Measurements from ENCODE around the gene PSMD2. TPM values are rescaled to one million over a fixed set of nuclear protein-coding genes. Genes with fewer than 3 reads are reported as not detected.

PSMD2 gene
- total RNA-seq, 1 experiment from 2014 or later: 344 TPM

- H3K4me1 Mint-ChIP-seq: peaks cover 0 to 5% of the 10 kb centered on the region in 2 experiments; a peak in 1 of 4 replicates
- H3T11ph ChIP-seq (ENCODE audit: low read length): no peak overlapping the region
- no peak overlapping the region for H2BK12ac ChIP-seq (ENCODE audit: insufficient read length, low read depth, low read length)
- no peak overlapping the region for H3K14ac ChIP-seq (ENCODE audit: insufficient read depth, low read length)
- H3K27ac Mint-ChIP-seq: no peak overlapping the region; a peak in 1 of 7 replicates
- H4K91ac ChIP-seq (ENCODE audit: insufficient read length, low read depth, low read length): no peak overlapping the region
- no peak overlapping the region for H3K56ac ChIP-seq (ENCODE audit: insufficient read length, low read depth, low read length)
- no peak overlapping the region for H3K18ac ChIP-seq (ENCODE audit: insufficient read length, low read depth, low read length)
- DNase-seq: peak; percentile 86
- no peak overlapping the region for H3K9ac ChIP-seq (ENCODE audit: extremely low read depth, insufficient read length, low read length)
- H3K27ac ChIP-seq (ENCODE audit: insufficient read length, low read depth, low read length): no peak overlapping the region
- H4K5ac ChIP-seq (ENCODE audit: insufficient read length, low read depth, low read length): no peak overlapping the region
- H4K20me1 ChIP-seq (ENCODE audit: control insufficient read depth, insufficient read depth, insufficient read length): no peaks in the 10 kb centered on the region
- H3K9me3 ChIP-seq (ENCODE audit: control insufficient read depth, low read depth, low read length): no peaks in the 10 kb centered on the region
- peaks cover 12% of the 10 kb centered on the region for H3K27me3 Mint-ChIP-seq (ENCODE audit: low read depth)
- no peak overlapping the region for H2AK5ac ChIP-seq (ENCODE audit: insufficient read length, low read length)
- no peak overlapping the region for H3K4me2 ChIP-seq (ENCODE audit: insufficient read depth, insufficient read length, low read length)
- H2AFZ ChIP-seq (ENCODE audit: low read length): no peak overlapping the region
- no peak overlapping the region for H2BK5ac ChIP-seq (ENCODE audit: insufficient read length, low read length)
- no peaks in the 10 kb centered on the region; a peak in 1 of 7 replicates for H3K36me3 Mint-ChIP-seq (ENCODE audit: insufficient read depth in 1 of 3, low read depth in 3 of 3)
- no peaks in the 10 kb centered on the region for H3K79me2 ChIP-seq (ENCODE audit: insufficient read depth, low read length)
- no peak overlapping the region; a peak in 1 of 5 replicates for H3K4me3 Mint-ChIP-seq
- no peak overlapping the region for H3K4ac ChIP-seq (ENCODE audit: low read depth, low read length)
- no peak overlapping the region for H2BK15ac ChIP-seq (ENCODE audit: low read depth, low read length)
- no peaks in the 10 kb centered on the region for H3K9me3 Mint-ChIP-seq
- H3K23ac ChIP-seq (ENCODE audit: insufficient read length, low read depth, low read length): no peak overlapping the region
- no CpG with 5 or more reads among the region's 10 CpGs for WGBS (ENCODE audit: extremely low coverage, insufficient read length, low lambda C conversion rate)
- H3K27me3 ChIP-seq (ENCODE audit: insufficient read depth, low read length): no peaks in the 10 kb centered on the region
- H3K4me1 ChIP-seq (ENCODE audit: insufficient read depth, low read length): no peaks in the 10 kb centered on the region
- H2BK20ac ChIP-seq (ENCODE audit: low read depth, low read length, poor library complexity, severe bottlenecking): no peak overlapping the region
- H3K23me2 ChIP-seq (ENCODE audit: insufficient read length, low read depth, low read length, poor library complexity, severe bottlenecking): no peaks in the 10 kb centered on the region
- no peak overlapping the region for H4K8ac ChIP-seq (replicated peaks; ENCODE audit: insufficient read length, low read depth, low read length)
- H3K79me1 ChIP-seq (ENCODE audit: insufficient read depth, low read depth, low read length, poor library complexity, severe bottlenecking): no peaks in the 10 kb centered on the region
- TF ChIP-seq CTCF (conservative IDR thresholded peaks at IDR 0.05): peak; percentile 86
- no peak overlapping the region for H2BK120ac ChIP-seq (ENCODE audit: low read depth, low read length, poor library complexity, severe bottlenecking)
Measured at GRCh38 chr3:184289426-184289938, 9.6 kb upstream of the PSMD2 start.
